GM12801 (cell line): ENCODE data around the gene BTG4.

ENCODE experiments used
- CTCF ChIP-seq: IDR thresholded peaks from one replicate; pipeline ENCODE4 v1.5.1; 2011; ENCODE audit warnings: control low read depth; ENCODE audit not compliant: insufficient read length; ENCODE audit errors: extremely low read depth

BTG4 gene

GRCh38 chr11:111450480-111451320, 61.5 kb downstream of the BTG4 start:
- TF ChIP-seq CTCF = no peak

DNA sequence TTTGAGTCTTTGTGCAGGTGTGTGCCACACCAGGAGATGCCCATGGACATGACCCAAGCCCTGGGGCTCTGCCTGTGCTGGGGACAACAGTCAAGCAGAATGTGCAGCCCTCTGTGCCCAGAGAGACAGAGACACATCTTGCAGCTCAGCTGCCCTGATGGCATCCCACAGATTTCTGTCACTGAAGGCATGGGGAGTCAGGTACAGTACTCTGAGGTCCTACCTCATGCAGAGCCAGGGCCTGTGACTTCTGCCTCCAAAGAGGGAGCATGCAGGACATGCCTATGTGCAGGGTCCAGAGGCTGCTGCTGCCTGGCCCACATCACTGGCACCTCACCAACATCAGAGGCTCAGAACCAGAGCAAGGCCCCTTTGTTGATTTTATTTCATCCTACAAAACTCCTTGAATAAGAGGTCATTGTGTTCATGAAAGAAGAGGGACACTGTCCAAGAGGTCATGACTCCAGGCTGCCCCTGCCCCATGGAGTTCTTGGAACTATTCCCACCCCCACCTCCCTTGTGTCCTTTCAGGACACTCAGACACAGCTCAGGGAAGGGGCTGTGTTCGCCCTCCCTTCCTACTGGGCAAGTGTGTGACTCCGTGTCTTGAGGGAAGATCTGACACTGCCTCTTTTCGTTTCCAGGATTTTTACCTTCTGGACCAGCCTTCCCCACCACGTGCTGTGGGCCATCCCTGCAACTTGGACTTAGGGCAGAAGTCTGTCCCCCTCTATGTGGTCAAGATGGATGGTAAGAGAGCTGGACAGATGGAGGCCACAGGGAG, 62.3 kb downstream of the BTG4 start:
- no peak for TF ChIP-seq CTCF

- no peak for TF ChIP-seq CTCF
These were observed 63.2 kb downstream of the BTG4 start for GRCh38 chr11:111448831-111449557.

GRCh38 chr11:111448414-111448813, 63.8 kb downstream of the BTG4 start:
- TF ChIP-seq CTCF = no peak

- no peak for TF ChIP-seq CTCF
These were observed 64.3 kb downstream of the BTG4 start for GRCh38 chr11:111447931-111448330.

GRCh38 chr11:111447112-111447471, 65.1 kb downstream of the BTG4 start:
- no peak for TF ChIP-seq CTCF
